A549 treated with ZK216348 at 1 μM for 4 hours (cell line): ENCODE data around the gene UPK3B. TPM values are rescaled to one million over a fixed set of nuclear protein-coding genes. Genes with fewer than 3 reads are reported as not detected.

Source experiments
- total RNA-seq: library from RNA; stranded (reverse); fragments of 200-300 nt; extraction: Qiagen RNA extraction; gene quantifications from 5 replicates; pipeline ENCODE4 v1.2.3, GENCODE V29; 2022; ENCODE audit warnings: low read depth

UPK3B gene
- 8.1 to 18.7 TPM (median 17.6 TPM) in 5 replicates for total RNA-seq

GRCh38 chr7:76509931-76510877, at the start of gene UPK3B:
TSS of gene UPK3B (plus strand) at chr7:76510552. CDS start at chr7:76510653, 101 bp downstream.

GRCh38 chr7:76461464-76462101, 48.8 kb upstream of the UPK3B start, which contains the start of gene DTX2:
TSS of gene DTX2 (plus strand) at chr7:76461709. CDS start at chr7:76480510, 18,801 bp downstream.

GRCh38 chr7:76543197-76543596, 32.8 kb downstream of the UPK3B start, which contains the start of gene SPDYE16:
TSS of gene SPDYE16 (minus strand) at chr7:76543297. CDS start at chr7:76541459, 1,838 bp downstream.

Other genes starting within 250 kb of the UPK3B start
- gene HSPB1, start 207.9 kb upstream of the UPK3B start, total RNA-seq = 686 to 1,427 TPM (median 1,208 TPM) in 5 replicates
- gene YWHAG, start 151.6 kb upstream of the UPK3B start, total RNA-seq = 170 to 261 TPM (median 253 TPM) in 5 replicates
- 0.92 to 2.2 TPM (median 1.0 TPM) in 5 replicates for gene SSC4D, start 100.9 kb upstream of the UPK3B start, total RNA-seq
- gene ZP3, start 85.6 kb upstream of the UPK3B start, total RNA-seq = 13.1 to 23.3 TPM (median 18.2 TPM) in 5 replicates
- gene DTX2, start 48.8 kb upstream of the UPK3B start, total RNA-seq = 22.2 to 43.7 TPM (median 36.2 TPM) in 5 replicates
- gene SPDYE16, start 32.7 kb downstream of the UPK3B start, total RNA-seq = not detected in 5 replicates
- gene POMZP3, start 116.7 kb downstream of the UPK3B start, total RNA-seq = 22.9 to 25.4 TPM (median 24.8 TPM) in 5 replicates